HG03175 (cell line): ENCODE measurements around the gene EEPD1.
"Not testable (repeated sequence)": the region's sequence is repeated elsewhere in the genome, so short reads cannot be mapped to it uniquely, and the experiment has no call there.

ENCODE experiments used
- ATAC-seq: cut with Tn5 transposase; IDR thresholded peaks from one replicate; pipeline ENCODE4 v1.9.1; 2021; ENCODE audit warnings: mild to moderate bottlenecking, moderate library complexity; ENCODE audit not compliant: unreplicated experiment

The EEPD1 gene

GRCh38 chr7:36214608-36215456 is 61.8 kb downstream of the EEPD1 start:
- no peak for ATAC-seq

DNA sequence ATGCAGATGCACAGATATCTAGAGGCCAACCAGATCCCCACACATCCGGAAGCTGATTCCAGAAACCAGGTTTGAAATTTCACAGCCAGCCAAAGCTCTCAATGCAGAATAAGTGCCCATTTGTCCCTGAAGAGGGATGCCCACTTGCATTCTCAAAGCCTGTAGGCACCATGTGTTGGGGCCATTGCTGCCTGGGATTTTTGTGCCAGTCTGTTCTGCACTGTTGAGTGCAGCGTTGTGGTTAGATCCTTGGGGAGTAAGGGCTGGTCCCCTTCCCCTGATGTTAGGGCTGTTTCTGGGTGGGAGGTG is 62.4 kb downstream of the EEPD1 start:
- no peak for ATAC-seq

- no peak for ATAC-seq
Measured at GRCh38 chr7:36216063-36216684, 63.1 kb downstream of the EEPD1 start.

DNA sequence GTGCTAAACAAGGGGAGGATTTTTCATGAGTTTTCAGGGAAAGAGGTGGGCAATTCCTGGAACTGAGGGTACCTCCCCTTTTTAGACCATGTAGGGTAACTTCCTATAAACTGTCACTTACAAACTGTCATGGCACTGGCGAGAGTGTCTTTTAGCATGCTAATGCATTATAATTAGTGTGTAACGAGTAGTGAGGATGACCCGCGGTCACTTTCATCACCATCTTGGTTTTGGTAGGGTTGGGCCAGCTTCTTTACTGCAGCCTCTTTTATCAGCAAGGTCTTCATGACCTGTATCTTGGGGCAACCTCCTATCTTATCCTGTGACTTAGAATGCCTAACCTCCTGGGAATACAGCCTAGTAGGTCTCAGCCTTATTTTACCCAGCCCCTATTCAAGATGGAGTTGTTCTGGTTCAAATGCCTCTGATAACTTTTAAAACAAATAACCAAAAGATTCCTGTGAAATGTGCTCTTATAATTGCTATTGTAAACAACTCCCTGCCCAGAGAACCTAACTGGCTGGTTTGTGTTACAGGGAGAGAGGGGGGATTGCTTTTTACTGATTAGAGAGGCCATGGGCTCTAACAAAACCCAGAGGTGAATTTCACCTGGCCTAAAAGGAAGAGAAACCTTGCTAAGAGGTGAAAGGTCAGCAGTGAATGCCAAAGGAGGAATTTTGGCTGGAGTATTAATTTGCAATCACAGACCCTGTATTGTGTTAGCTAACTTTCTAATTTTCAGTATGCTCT is 64.3 kb downstream of the EEPD1 start:
- peak; percentile 14 for ATAC-seq

DNA sequence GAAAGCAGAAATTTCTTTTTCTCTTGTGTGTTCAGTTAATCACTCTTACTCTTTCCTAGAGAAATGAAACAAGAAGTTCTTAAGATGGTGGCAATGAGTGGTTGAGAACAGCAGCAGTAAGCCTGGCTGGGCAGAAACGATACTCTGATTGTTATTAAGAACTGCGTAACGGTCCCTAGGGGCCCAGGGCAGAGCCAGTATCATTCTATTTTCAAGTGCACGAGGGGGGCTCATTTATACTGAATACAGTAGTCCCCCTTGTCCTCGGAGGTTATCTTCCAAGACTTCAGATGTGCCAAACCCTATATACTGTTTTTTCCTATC is 64.9 kb downstream of the EEPD1 start:
- ATAC-seq = peak; percentile 79

DNA sequence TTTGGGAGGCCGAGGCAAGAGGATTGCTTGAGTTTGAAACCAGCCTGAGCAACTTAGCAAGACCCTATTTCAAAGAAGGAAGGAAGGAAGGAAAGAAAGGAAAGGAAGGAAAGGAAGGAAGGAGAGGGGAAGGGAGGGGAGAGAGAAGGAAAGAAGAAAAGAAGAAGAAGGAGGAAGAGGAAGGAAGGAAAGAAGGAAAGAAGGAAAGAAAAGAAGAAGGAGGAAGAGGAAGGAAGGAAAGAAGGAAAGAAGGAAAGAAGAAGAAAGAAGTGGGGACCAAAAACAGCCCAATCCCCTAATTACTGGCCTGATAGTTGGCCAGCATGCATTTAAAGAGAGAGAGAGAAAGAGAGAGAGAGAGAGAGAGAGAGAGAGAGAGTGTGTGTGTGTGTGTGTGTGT is 66.4 kb downstream of the EEPD1 start:
- no peak for ATAC-seq

DNA sequence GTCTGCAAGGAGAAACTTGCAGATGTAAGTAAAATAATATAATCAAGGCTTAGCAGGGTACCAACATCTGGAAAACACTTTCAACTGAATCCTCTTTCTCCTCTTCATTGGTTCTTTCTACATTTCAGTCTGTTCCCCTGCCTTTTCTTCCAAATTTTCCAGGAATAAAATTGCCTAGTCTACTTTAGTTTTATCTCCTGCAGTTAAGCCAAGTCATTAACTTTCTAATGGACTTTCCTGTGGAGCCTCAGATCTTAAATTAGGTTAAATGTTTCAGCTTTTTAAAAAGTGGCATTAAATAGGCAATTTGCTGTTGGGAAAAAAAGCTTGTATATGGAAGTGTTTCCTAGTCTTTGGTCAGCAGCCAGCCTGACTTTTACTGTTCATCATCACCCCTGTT is 70.8 kb downstream of the EEPD1 start:
- ATAC-seq = no peak

- ATAC-seq = no peak
Measured at GRCh38 chr7:36224934-36225858, 72.1 kb downstream of the EEPD1 start.

GRCh38 chr7:36226151-36226550 is 73.1 kb downstream of the EEPD1 start:
- no peak for ATAC-seq

DNA sequence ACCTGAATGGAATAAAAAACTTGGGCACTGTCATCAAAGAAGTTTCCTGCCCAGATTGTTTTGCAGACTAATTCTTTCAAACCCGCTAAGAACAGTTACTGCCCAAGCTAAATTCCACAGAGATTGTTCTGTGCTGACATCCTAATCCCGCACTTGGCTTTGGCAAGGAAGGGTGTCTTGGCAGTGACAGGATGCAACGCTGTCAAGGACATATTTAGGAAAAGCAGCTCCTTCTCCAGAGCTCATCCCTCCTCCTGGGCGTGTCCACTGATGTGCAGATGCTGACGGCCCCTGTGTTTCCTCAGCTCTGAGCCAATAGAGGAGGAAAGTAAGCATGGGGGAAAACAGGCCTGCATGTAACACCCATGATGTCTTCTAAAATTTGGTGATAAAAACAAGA is 74.2 kb downstream of the EEPD1 start:
- no peak for ATAC-seq

- ATAC-seq = no peak
Measured at GRCh38 chr7:36228039-36228438, 75.0 kb downstream of the EEPD1 start.

DNA sequence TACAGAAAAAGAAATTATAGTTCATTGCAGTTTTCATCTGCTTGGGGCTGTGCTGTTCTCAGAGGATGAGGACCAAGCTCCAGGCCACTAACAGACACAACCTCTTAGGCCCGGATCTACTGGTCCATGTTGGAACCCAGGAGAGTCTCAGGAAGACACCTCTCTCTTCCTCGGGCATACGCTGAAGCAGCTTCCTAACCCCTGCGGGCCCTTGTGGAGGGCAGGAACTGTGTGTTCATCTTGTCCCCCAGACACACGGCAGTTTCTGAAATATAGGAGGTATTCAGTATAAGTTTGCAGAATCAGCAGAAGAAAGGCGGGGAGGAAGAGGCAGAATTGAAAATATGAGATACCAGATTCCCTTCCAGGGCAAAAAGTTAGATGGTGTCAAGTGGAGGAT is 78.4 kb downstream of the EEPD1 start:
- ATAC-seq = no peak

DNA sequence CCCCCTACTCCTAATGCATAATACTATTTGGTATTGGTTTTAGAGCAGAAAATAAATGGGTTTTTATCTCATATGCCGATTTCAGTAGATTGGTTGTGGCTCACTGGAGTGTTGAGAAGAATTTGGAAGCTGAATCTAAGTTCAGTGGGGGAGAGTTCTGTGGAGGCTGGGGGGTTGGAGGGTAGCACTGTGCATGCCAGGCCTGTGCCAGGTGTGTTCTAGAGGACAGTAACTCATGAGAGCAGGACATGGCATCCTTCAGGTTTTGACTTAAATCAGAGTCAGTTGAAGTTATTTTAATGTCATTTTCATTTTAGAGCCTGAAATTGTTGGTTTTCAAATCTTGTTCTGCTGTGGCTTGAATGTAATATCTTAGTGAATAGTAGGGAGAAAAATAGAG is 79.5 kb downstream of the EEPD1 start:
- no peak for ATAC-seq

GRCh38 chr7:36232971-36233550 is 80.0 kb downstream of the EEPD1 start:
- no peak for ATAC-seq

DNA sequence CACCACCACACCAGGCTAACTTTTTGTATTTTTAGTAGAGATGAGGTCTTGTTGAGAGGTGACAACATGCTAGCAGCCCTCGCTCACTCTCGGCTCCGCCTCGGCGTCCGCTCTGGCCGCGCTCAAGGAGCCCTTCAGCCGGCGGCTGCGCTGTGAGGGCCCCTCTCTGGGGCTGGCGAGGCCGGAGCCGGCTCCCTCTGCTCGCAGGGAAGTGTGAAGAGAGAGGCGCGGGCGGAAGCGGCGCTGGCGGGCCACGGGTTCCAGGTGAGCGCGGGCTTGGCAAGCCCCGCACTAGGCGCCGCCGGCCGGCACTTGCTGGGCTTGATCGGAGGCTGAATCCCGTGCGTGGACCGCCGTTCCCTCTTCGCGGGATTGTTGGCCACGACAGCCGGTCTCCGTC is 83.0 kb downstream of the EEPD1 start:
- ATAC-seq = no peak

DNA sequence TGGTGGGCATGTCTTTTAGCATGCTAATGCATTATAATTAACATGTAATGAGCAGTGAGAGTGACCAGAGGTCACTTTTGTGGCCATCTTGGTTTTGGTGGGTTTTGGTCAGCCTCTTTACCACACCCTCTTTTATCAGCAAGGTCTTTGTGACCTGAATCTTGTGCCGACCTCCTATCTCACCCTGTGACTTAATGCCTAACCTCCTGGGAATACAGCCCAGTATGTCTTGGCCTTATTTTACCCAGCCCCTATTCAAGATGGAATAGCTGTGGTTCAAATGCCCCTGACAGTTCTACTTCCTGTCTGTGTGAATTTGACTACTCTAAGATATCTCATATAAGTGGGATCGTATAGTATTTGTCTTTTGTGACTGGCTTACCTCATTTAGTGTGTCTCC is 85.1 kb downstream of the EEPD1 start:
- no peak for ATAC-seq

- ATAC-seq = not testable (repeated sequence)
Measured at GRCh38 chr7:36243356-36243755, 90.3 kb downstream of the EEPD1 start.

- ATAC-seq = not testable (repeated sequence)
Measured at GRCh38 chr7:36244001-36244400, 90.9 kb downstream of the EEPD1 start.

GRCh38 chr7:36244429-36244828 is 91.4 kb downstream of the EEPD1 start:
- no peak for ATAC-seq

DNA sequence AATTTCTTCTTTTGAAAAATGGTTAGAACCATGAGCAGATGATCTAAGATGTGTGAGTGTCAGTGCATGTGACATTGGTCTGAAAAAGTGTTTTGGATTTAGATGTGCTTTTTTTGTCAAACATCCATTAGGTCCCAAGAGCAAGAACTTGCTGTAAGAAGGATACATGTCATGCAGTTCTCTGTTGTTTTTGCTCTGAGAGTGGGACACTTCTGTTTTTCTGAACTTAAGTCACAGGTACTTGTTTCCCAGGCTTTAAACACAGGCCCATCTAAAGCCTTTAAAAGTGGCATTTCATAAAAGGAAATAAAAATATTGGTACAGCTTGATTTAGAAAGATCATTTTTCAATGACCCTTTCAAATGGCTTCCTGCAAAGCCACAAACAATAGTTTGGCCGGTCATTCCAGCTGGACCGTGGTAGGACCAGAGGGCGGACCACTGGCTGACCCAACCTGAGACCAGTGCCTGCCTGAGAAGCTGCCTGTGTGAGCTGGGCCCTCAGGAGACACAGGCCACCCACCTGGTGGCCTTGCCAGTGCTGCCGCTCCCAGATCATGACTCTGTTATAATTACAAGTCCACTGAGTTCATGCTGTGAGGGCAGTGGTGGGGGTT is 92.7 kb downstream of the EEPD1 start:
- ATAC-seq = no peak
